ENCODE results near the gene ABCB10.

Gene ABCB10

DNA sequence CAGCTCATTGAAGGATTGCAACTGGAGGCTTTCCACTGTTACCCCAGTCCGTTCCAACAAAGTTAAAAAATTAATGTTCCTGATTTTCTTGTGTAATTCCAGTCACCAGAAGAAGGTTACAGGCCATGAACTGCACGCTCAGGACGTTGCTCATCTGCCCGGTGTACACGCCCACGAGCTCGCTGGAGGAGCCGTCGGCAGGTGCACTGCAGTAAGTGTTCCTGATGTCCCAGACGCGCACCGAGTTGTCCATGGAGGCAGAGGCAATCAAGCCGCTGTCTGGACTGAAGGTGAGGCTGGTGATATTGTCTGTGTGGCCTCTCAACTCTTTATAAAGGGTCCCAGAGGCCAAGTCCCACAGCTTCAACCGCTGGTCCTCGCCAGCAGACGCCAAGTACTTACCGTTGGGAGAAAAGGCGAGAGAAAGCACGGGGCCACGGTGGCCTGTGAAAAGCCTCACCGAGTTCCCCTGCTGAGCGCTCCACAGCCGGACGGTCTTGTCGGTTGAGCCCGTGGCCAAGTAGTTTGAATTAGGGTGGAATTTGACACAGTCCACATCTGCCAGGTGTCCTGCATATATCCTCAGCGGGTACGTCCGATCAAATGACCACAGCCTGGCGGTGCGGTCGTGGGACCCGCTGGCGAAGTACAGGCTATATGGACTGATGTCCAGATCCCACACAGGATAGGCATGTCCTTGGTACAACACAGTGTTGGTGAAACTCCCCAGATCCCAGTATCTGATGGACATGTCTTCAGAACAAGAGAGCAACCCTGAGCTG is 35.9 kb upstream of the ABCB10 start:
- TF ChIP-seq, protein P1, sequence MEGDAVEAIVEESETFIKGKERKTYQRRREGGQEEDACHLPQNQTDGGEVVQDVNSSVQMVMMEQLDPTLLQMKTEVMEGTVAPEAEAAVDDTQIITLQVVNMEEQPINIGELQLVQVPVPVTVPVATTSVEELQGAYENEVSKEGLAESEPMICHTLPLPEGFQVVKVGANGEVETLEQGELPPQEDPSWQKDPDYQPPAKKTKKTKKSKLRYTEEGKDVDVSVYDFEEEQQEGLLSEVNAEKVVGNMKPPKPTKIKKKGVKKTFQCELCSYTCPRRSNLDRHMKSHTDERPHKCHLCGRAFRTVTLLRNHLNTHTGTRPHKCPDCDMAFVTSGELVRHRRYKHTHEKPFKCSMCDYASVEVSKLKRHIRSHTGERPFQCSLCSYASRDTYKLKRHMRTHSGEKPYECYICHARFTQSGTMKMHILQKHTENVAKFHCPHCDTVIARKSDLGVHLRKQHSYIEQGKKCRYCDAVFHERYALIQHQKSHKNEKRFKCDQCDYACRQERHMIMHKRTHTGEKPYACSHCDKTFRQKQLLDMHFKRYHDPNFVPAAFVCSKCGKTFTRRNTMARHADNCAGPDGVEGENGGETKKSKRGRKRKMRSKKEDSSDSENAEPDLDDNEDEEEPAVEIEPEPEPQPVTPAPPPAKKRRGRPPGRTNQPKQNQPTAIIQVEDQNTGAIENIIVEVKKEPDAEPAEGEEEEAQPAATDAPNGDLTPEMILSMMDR (conservative IDR thresholded peaks at IDR 0.05): no peak
- H3K27ac ChIP-seq: no peak overlapping the region

DNA sequence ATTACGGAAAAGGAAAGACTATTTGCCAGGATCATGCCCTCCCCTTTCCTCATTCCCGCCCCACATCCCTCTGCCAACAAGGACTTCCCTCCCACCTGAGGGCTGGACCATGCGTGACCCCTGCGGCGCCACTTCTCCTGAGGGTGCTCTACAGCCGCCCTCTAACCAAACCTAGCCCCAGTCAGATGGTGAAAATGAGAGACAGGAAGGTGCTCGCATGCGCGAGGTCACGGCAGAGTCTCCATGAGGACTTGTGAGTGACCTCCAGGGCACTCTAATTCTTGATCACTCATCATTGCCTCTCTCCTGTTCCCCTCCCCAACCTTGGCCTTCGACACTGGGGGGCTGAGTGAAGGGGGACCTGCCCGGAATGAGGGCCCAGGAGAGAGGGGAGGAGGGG is 35.3 kb upstream of the ABCB10 start:
- H3K27ac ChIP-seq: no peak overlapping the region
- no peak for TF ChIP-seq ZFX (IDR thresholded peaks at IDR 0.05)
- TF ChIP-seq, protein P1 (conservative IDR thresholded peaks at IDR 0.05): no peak

DNA sequence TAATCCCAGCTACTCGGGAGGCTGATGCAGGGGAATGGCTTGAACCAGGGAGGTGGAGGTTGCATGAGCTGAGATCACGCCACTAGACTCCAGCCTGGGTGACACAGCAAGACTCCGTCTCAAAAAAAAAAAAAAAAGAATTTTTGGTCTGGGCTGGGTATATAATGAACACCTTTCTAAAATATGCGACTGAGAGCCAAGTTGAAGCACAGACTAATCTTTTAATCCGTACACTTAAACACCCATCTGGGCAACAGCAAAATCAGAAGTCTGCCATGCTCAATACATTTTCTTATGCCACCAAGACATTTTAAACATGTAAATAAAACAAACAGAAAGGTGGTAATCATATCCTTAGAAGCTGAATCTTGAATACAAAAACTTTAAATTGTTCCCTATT is 31.6 kb upstream of the ABCB10 start:
- no peak overlapping the region for H3K27ac ChIP-seq
- TF ChIP-seq, protein P1 (conservative IDR thresholded peaks at IDR 0.05): no peak
- TF ChIP-seq ZFX (IDR thresholded peaks at IDR 0.05): no peak

DNA sequence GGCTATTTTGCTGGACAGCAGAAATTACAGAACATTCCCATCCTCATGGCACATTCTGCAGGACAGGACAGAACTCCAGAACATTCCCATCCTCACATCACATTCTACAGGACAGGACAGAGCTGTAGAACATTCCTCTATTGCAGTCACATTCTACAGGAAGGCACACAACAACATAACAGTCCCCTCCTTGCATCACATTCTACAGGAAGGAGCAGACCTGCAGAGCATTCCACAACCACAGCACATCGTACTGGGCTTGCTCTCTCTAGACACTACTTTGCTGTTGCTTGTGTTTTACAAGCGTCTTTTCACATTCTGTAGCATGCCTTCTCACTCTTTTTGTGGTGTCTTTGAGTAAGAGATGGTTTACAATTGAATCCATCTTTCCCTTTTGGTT is 26.8 kb upstream of the ABCB10 start:
- H3K27ac ChIP-seq: no peak overlapping the region
- TF ChIP-seq, protein P1 (conservative IDR thresholded peaks at IDR 0.05): no peak
- no peak for TF ChIP-seq ZFX (IDR thresholded peaks at IDR 0.05)

DNA sequence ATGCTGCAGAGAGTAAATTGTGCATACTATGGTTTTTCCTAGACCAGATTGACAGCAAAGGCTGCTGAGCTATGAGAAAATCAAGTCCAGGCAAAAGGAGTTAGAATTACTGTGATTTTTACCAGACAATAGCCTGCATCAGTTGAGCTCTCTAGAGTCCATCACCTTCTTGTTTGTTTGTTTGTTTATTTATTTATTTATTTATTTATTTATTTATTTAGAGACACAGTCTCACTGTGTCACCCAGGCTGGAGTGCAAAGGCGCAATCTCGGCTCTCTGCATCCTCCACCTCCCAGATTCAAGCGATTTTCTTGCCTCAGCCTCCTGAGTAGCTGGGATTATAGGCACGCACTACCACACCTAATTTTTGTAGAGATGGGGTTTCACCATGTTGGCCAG is 24.2 kb upstream of the ABCB10 start:
- TF ChIP-seq, protein P1 (conservative IDR thresholded peaks at IDR 0.05): no peak
- no peak for TF ChIP-seq ZFX (IDR thresholded peaks at IDR 0.05)
- no peak overlapping the region for H3K27ac ChIP-seq

DNA sequence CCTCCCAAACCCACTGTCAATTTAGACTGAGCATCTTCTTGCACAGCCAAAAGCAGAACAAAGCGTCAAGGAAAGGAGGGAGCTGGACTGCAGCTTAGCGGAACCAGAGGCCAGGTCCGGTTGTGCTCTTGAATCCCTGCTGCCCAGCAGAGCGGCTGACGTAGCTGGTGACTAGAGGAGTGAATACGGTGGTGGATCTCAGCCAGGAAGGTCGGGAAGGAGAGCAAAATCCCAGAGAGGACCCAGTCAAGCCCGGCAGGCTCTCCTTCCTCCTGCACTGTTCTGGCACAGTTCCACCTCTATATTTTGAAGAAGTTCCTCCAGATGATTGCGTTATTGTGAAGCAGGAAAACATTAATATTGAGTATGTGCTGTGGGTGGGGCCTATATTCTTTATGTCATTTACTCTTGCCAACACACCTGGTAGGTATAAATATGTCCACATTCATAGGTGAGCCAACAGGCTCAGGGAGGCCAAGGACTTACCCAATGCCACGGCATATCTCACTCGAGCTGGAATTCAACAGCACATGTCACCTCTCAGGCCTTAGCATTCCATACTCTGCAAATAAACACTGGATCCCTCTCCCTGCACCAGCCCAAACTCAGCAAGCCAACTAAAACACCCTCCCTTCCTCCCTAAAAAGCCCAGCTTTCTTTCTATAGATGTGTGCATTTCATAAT is 23.6 kb upstream of the ABCB10 start:
- TF ChIP-seq, protein P1 (conservative IDR thresholded peaks at IDR 0.05): no peak
- no peak for TF ChIP-seq ZFX (IDR thresholded peaks at IDR 0.05)
- peak overlapping the region; percentile 4; the same call in 1 of the 2 replicates for H3K27ac ChIP-seq

DNA sequence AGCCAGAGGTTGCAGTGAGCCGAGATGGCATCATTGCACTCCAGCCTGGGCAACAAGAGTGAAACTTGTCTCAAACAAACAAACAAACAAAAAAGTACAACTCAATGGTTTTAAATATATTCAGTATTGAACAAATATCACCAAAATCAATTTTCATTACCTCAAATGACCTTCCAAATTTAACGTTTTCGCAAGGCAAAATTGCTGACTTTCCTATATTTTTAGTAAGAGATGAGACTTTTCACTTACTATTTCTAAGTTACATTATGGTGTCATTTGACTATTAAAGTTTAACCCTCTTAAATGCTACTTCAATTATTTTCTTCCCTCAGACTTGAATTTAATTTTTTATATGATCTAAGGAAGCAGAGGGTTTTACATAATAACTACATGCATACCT is 23.0 kb upstream of the ABCB10 start:
- no peak overlapping the region for H3K27ac ChIP-seq

More for the DNA sequence above, 23.0 kb upstream of the ABCB10 start:
- TF ChIP-seq ZFX (IDR thresholded peaks at IDR 0.05): no peak
- TF ChIP-seq, protein P1 (conservative IDR thresholded peaks at IDR 0.05): no peak
